ENCODE results near the gene IGF2BP2. TPM values are rescaled to one million over a fixed set of nuclear protein-coding genes. Genes with fewer than 3 reads are reported as not detected.

The IGF2BP2 gene
- total and polyA plus RNA-seq, 8 donors: 4.0 to 303 (median 29.0) TPM

DNA sequence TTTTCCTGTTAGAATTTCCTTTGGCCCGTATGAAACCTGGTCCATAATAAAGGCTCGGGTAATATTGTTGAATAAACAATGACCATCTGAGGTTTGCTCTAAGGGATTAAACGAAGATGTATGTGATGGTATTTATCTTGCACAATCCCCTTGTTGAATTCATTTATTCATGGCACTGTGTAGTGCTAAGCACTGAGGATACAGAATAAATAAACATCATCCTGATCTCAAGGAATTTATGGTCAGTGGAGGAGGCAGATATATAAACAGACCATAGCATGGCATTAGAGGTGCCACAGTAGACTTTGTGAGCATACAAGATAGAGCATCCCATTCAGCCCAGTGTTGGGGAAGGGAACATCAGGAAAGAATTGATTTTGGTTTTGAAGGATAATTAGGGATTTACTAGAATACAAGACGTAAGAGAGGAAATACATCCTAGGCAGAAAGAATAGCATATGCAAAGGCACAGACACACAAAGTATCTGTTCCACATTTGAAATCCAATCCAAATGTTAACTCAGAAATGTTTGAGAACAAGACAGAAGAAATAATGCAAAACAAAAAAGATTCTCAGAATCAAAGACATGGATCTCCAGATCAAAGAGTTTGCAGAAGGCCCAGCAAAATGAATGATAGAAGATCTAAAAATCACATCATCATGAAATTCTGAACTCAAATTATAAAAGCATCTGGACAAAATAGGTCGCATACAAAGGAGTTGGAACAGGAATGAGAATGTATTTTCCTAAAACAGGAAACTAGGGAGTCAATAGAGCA, 5.4 kb upstream of the IGF2BP2 start:
- H3K9me3 ChIP-seq: no peaks in the 10 kb centered on the region
- H3K27me3 ChIP-seq: peaks cover 0 to 31% (median 8%) of the 10 kb centered on the region in 3 donors
- intact Hi-C loops (cut with DNase I; ENCODE audit: low total_unique reads): no loop called here
- 69 to 97% (median 86%) methylated on average over 5 of the region's 5 CpGs for WGBS, 5 donors
- TF ChIP-seq POLR2A (IDR thresholded peaks at IDR 0.05) (no peak), EP300 (IDR thresholded peaks at IDR 0.05) (no peak), POLR2AphosphoS5 (IDR thresholded peaks at IDR 0.05) (no peak)
- TF ChIP-seq, protein P1, sequence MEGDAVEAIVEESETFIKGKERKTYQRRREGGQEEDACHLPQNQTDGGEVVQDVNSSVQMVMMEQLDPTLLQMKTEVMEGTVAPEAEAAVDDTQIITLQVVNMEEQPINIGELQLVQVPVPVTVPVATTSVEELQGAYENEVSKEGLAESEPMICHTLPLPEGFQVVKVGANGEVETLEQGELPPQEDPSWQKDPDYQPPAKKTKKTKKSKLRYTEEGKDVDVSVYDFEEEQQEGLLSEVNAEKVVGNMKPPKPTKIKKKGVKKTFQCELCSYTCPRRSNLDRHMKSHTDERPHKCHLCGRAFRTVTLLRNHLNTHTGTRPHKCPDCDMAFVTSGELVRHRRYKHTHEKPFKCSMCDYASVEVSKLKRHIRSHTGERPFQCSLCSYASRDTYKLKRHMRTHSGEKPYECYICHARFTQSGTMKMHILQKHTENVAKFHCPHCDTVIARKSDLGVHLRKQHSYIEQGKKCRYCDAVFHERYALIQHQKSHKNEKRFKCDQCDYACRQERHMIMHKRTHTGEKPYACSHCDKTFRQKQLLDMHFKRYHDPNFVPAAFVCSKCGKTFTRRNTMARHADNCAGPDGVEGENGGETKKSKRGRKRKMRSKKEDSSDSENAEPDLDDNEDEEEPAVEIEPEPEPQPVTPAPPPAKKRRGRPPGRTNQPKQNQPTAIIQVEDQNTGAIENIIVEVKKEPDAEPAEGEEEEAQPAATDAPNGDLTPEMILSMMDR (IDR thresholded peaks at IDR 0.05): no peak
- H3K36me3 ChIP-seq: no peaks in the 10 kb centered on the region
- H3K27ac ChIP-seq: no peak overlapping the region
- no peak overlapping the region for H3K4me3 ChIP-seq
- DNase-seq: no peak
- peaks cover 5 to 14% (median 13%) of the 10 kb centered on the region in 4 donors for H3K4me1 ChIP-seq

- H3K27me3 ChIP-seq: peaks cover 0 to 44% (median 19%) of the 10 kb centered on the region in 3 donors
- 85 to 94% (median 91%) methylated on average over 3 of the region's 3 CpGs for whole genome bisulfite sequencing, 5 donors
- H3K27ac ChIP-seq: no peak overlapping the region
- no peaks in the 10 kb centered on the region for H3K36me3 ChIP-seq
- no peak overlapping the region for H3K4me3 ChIP-seq
- H3K9me3 ChIP-seq: no peaks in the 10 kb centered on the region
- intact Hi-C loops (cut with DNase I; ENCODE audit: low total_unique reads): no loop called here
- TF ChIP-seq, protein P1 (IDR thresholded peaks at IDR 0.05): no peak
- TF ChIP-seq EP300 (IDR thresholded peaks at IDR 0.05) (no peak), POLR2A (IDR thresholded peaks at IDR 0.05) (no peak), POLR2AphosphoS5 (IDR thresholded peaks at IDR 0.05) (no peak)
- peaks cover 9 to 24% (median 22%) of the 10 kb centered on the region in 4 donors for H3K4me1 ChIP-seq
- DNase-seq: no peak
Measured at GRCh38 chr3:185828755-185829154, 3.9 kb upstream of the IGF2BP2 start.

DNA sequence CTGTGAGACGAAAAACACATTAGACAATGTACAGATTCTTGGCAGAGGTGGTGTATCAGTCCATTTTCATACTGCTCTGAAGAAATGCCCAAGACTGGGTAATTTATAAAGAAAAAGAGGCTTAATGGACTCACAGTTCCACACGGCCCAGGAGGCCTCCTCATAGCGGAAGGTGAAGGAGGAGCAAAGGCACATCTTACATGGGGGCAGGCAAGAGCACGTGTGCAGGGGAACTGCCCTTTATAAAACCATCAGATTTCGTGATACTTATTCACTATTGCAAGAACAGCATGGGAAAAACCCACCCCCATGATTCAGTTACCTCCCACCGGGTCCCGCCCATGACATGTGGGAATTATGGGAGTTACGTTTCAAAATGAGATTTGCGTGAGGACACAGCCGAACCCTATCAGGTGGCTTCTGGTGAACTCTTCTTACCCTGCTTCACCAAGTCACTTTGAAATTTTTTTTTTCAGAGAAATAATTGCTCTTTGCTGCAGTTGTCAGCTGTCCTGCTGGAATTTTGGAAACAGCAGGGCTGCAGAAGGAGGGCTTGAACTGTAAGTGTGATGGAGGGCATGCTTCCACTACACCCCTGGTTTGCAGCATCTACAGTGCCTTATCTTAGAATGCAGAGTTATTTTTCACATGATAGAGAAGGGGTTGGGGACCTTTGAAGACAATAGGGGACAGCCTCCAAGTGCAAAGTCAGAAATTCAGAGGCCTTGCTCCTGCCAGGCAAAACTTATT, 2.9 kb upstream of the IGF2BP2 start:
- TF ChIP-seq, protein P1 (IDR thresholded peaks at IDR 0.05): no peak
- TF ChIP-seq EP300 (IDR thresholded peaks at IDR 0.05) (no peak), POLR2AphosphoS5 (IDR thresholded peaks at IDR 0.05) (no peak), POLR2A (IDR thresholded peaks at IDR 0.05) (no peak)
- H3K9me3 ChIP-seq: no peaks in the 10 kb centered on the region
- peaks cover 3 to 54% (median 28%) of the 10 kb centered on the region in 3 donors for H3K27me3 ChIP-seq
- H3K4me1 ChIP-seq: peaks cover 13 to 34% (median 31%) of the 10 kb centered on the region in 4 donors
- no peak overlapping the region for H3K4me3 ChIP-seq
- no peak for DNase-seq
- H3K36me3 ChIP-seq: no peaks in the 10 kb centered on the region
- H3K27ac ChIP-seq: no peak overlapping the region
- intact Hi-C loops (cut with DNase I; ENCODE audit: low total_unique reads): no loop called here
- WGBS, 5 donors: 92 to 96% (median 95%) methylated on average over 10 of the region's 10 CpGs

DNA sequence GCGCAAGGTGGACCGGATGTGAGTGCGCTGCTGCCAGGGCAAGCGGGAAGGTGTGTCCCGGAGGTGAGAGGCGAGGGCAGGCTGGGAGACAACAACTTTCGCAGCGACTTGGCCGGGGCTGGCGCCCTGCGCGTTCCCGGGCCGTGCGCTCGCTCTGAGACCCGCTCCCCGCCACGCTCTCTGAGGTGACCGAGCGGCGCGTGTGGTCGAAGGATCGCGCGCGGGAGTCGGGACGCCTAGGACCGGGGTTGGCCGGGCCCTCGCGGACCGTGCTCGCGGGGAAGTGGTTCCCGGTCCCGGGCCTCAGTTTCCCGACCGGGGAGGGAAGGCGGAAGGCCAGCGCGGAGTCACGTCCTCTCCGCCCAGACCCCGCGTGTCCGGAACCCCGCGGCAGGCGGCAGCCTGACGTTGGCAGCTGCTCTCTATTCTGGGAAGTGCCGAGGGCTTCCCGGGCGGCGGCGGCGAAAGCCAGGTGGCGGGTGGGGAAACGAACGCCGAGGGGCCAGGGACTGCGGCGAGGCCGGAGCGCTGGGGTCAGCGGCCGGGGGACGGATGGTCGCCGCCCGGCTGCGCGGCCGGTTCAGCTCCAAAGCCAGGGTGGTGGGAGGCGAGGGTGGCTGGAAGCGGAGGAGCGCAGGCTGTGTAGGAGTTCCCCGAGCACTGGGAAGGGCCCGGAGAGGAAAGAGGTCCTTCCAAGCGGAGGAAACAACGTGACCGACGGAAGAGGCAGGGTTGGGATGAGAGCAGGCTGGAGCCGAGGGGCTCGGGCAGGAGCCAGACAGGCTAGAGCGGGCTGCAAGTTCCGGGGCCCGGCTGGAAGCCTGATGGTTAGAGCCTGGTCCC, 1.0 kb upstream of the IGF2BP2 start:
- intact Hi-C loops (cut with DNase I; ENCODE audit: low total_unique reads): no loop called here
- Histone ChIP-seq H3K4me1 (peaks cover 13 to 42% (median 35%) of the 10 kb centered on the region in 4 donors), H3K36me3 (no peaks in the 10 kb centered on the region), H3K27ac (peak overlapping the region; percentile 78 to 94 (median 89)), H3K27me3 (peaks cover 3 to 66% (median 28%) of the 10 kb centered on the region in 3 donors), H3K9me3 (no peaks in the 10 kb centered on the region), H3K4me3 (peak overlapping the region; percentile 61 to 84 (median 74))
- peak; percentile 61 to 90 for DNase-seq
- WGBS, 5 donors: 1 to 6% (median 2%) methylated on average over 18 to 90 of the region's 90 CpGs
- TF ChIP-seq EP300 (IDR thresholded peaks at IDR 0.05): no peak
- no peak for TF ChIP-seq POLR2A (IDR thresholded peaks at IDR 0.05)
- peak in 2 of 3 donors; percentile 15 to 16 for TF ChIP-seq POLR2AphosphoS5 (IDR thresholded peaks at IDR 0.05)
- TF ChIP-seq, protein P1 (IDR thresholded peaks at IDR 0.05): no peak
